Measurements from ENCODE around the gene MECP2.
"Not testable (repeated sequence)": the region's sequence is repeated elsewhere in the genome, so short reads cannot be mapped to it uniquely, and the experiment has no call there.

MECP2 gene

DNA sequence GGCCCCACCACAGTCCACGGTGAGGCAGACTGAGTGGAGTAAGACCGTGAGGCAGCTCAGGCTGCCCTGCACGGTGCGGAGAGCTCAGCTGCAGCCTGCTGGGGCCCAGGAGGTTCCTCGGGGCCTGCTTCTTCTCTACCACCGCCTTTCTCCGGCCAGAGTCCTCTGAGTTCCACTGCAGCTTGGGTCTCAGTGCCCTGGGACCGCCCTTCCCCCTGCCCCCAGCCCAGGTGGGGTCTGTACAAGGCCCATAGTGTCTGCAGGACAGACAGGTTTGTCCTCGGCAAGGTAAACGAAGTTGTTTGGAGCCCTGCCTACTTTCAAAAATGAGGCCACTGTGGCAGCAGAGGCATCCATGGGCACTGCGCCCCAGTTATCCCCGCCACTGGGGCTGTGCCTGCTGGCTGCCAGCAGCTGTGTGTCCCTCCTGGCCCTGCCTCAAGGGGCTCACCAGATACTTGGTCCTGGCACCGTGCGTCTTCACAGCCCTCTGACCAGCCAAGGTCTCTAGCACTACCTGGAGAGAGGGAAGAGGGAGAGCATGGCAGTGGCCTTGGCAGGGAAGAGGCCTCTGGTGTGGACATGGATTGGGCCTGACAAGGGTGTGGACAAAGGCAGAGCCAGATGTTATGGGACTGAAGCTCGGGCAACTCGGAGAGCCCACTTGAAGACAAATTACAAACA lies 81.8 kb downstream of the MECP2 start:
- DNase-seq: no peak

DNA sequence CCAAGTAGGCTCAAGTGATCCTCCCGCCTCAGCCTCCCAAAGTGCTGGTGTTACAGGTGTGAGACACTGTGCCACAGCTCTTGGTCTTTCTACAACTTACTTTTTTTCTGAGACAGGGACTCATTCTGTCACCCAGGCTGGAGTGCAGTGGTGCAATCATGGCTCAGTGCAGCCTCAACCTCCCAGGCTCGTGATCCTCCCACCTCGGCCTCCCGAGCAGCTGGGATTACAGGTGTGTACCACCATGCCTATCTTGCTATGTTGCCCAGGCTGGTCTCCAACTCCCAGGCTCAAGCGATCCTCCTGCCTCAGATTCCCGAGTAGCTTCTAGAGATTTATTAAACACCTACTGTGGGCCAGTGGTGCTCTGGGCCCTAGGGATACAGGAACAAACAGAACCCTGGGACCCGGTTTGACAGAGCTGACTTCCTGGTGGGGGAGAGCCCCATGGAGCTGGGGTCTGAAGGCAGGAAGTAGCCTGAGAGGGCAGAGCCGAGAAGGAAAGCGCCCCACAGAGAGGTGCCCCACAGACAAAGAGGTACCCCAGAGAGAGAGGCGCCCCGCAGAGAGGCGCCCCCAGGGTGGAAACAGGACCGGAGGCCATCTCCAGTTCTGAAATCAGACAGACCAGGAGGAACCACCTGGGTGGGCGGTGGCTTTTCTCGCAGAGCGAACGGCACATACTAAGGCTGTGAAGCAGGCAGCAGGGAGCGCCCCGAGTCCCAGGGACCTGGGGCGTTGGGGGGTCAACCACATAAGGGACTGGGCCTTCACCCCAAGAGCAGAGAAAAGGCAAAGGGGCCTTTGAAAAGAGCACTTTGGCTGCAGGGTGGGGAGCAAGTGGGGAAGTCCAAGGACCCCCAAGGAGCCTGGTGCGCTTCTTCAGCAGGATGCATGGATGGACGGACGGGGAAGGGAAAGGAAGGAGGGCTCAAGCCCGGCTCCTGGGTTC lies 82.8 kb downstream of the MECP2 start:
- no peak for DNase-seq

DNA sequence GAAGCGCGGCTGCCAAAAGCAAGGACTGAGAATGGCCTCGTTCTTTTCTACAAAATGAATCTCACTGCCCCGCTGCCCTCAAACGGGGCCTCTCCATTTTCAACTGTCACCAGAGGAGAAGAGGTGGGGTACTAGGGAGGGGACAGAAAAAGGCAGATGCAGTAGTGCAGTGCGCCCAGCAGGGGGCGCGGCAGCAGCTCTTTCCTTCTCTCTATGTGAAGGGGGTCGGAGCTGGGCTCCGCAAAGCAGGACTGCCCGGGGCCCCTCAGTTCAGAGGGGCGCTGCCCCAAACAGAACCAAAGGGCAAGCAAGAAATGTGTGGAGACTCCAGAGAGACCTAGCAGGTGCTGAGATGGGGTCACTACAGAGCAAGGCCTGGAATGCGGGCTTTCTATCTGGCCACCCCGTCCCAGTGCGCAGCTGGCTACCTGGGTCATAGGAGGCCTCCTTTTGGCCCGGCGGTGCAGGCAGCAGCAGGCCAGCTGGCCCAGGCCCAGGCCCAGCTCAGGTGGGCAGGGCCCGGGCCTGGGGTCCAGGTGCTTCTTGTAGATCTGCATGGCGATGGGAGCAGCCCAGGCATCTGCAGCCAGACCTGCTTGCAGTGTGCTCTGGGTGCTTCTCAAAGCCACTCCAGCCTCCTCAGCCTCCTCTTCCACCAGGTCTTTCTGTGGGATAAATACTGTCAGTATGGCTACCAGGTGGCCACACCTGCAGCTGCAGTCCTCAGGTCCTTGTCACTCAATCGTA lies 83.7 kb downstream of the MECP2 start:
- DNase-seq: peak; percentile 18

GRCh38 chrX:154013001-154013421 lies 84.5 kb downstream of the MECP2 start:
- DNase-seq: no peak

DNA sequence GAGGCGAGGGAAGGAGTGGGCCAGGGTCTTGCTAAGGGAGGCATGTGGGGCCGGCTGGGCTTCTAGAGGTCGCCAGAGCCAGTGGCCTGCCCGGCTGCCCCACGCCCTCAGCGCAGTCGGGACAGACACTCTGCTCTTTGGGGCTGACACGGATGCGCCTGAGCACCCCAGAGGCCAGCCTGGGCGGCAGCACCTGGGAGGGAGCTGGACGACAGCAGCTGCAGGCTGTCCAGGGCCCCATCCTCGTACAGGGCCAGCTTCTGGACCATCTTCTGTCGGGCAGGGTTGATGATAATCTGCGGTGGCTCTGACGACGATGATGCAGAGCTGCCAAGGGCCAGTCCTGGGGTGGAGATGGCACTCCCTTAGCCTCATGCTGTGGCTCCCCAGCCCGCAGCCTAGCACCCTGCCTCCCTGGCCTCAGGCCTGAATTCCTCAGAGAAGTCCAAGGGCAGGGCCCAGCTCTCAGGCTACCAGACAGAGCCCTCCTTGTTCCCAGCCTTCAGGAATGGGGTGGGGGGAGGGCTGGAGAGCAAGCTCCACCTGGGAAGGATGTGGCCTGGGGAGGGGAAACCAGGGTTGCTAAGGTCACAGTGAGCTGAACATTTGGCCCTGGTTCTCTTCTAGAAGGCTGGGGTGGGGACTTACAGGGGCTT lies 85.1 kb downstream of the MECP2 start:
- DNase-seq: no peak

- no peak for DNase-seq
Observed at GRCh38 chrX:154011376-154012335, 85.9 kb downstream of the MECP2 start.

- no peak for DNase-seq
Observed at GRCh38 chrX:154010330-154011087, 87.0 kb downstream of the MECP2 start.

- DNase-seq: no peak
Observed at GRCh38 chrX:154008521-154008920, 89.0 kb downstream of the MECP2 start.

DNA sequence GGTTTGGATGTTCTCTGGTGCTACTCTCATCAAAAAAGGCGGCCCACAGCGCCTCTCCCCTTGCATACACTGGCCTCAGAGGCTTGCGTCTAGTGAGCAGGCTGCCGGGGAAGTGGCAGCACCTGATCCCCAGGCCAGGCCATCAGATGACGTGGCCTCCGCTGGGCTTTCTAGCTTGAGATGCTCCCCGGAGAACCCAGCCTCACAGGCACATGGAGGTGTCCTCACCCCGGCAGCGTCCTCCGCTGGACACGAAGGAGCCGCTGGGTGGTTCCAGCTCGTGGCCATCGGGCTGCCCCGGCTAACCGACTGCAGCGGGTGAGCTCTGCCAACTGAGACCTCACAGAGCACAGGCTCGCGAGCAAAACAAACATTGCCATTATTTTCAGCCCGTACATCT lies 90.6 kb downstream of the MECP2 start:
- DNase-seq: no peak

- DNase-seq: no peak
Observed at GRCh38 chrX:154004315-154004714, 93.2 kb downstream of the MECP2 start.

- peak; percentile 74 for DNase-seq
Observed at GRCh38 chrX:154002215-154002719, 95.2 kb downstream of the MECP2 start.

DNA sequence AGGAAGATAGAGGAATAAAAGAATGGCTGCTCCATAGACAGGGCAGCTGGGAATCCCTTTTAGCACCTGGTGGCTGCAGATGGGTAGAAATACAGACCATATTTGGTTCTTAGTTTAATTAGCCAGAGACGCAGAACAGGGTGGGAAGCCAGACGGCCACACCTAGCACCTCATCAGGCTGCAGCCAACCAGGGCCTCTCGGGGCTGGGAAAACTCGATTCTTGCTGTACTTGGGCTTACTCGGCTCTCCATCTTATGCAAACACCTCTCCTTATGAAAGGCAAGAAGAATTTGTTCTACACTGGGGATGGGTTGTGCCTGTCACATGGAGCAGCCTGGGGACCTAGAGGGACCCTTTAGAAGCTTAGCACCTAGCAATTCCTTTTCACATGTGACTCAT lies 97.5 kb downstream of the MECP2 start:
- DNase-seq: no peak

GRCh38 chrX:153999359-154000037 lies 98.0 kb downstream of the MECP2 start:
- no peak for DNase-seq

- DNase-seq: no peak
Observed at GRCh38 chrX:153995504-153995903, 102.0 kb downstream of the MECP2 start.

GRCh38 chrX:153994398-153994797 lies 103.1 kb downstream of the MECP2 start:
- not testable (repeated sequence) for DNase-seq

GRCh38 chrX:153993978-153994377 lies 103.5 kb downstream of the MECP2 start:
- no peak for DNase-seq

DNA sequence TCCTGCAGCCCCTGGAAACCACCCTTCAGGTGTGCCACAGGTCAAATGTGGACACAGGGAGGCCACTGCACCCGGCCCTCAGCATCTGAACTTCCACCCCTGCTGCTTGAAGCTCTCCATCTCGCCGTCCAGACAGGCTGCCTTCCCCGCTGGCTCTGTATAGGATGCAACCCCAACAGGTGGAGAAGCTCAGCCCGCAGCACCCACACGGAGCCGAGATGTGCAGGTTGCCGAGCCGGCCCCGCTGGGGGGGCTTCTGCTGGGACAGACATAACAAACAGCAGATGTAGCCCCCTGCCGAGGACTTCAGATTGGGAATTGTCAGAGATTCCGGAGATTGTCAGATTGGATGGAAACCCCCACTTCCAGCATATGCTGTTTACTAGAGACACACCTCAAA lies 104.4 kb downstream of the MECP2 start:
- no peak for DNase-seq

GRCh38 chrX:153992180-153992579 lies 105.3 kb downstream of the MECP2 start:
- no peak for DNase-seq

DNA sequence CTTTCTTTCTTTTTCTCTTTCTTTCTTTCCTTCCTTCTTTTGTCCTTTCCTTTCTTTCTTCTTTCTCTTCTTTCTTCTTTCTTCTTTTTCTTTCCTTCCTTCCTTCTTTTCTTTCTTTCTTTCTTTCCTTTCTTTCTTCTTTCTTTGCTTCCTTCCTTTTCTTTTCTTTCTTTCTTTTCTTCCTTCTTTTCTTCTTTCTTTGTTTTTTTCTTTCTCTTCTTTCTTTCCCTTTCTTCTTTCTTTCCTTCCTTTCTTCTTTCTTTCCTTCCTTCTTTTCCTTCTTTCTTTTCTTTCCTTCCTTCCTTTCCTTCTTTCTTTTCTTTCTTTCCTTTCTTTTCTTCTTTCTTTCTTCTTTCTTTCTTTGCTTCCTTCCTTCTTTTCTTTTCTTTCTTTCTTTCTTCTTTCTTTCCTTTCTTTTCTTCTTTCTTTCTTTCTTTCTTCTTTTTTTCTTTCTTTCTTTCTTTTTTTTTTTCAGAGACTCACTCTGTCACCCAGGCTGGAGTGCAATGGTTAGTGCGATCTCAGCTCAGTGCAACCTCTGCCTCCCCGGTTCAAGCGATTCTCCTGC lies 106.4 kb downstream of the MECP2 start:
- DNase-seq: no peak

Data from fibroblast of skin of back (primary cell).